GM21717 (cell line): ENCODE measurements around the gene BANF2.
"Not testable (repeated sequence)": the region's sequence is repeated elsewhere in the genome, so short reads cannot be mapped to it uniquely, and the experiment has no call there.

ENCODE experiments used
- ATAC-seq: cut with Tn5 transposase; IDR thresholded peaks from one replicate; pipeline ENCODE4 v1.9.1; 2021; ENCODE audit warnings: mild to moderate bottlenecking, moderate library complexity; ENCODE audit not compliant: unreplicated experiment

The BANF2 gene

GRCh38 chr20:17699931-17700351 is at the start of gene BANF2:
Gene BANF2, plus strand, starts transcription at chr20:17699966. Its CDS starts 25,060 bp downstream, at chr20:17725026.
- no peak for ATAC-seq

GRCh38 chr20:17650301-17651128 is 49.3 kb upstream of the BANF2 start:
- ATAC-seq = no peak

GRCh38 chr20:17651129-17651759 is 48.5 kb upstream of the BANF2 start:
- no peak for ATAC-seq

- ATAC-seq = no peak
Observed at GRCh38 chr20:17651760-17652388, 47.9 kb upstream of the BANF2 start.

- no peak for ATAC-seq
Observed at GRCh38 chr20:17652411-17652810, 47.4 kb upstream of the BANF2 start.

GRCh38 chr20:17653835-17654648 is 45.7 kb upstream of the BANF2 start:
- ATAC-seq = no peak

GRCh38 chr20:17654649-17655285 is 45.0 kb upstream of the BANF2 start:
- no peak for ATAC-seq

- no peak for ATAC-seq
Observed at GRCh38 chr20:17655286-17655651, 44.5 kb upstream of the BANF2 start.

- no peak for ATAC-seq
Observed at GRCh38 chr20:17655865-17656479, 43.8 kb upstream of the BANF2 start.

GRCh38 chr20:17657079-17657825 is 42.5 kb upstream of the BANF2 start:
- no peak for ATAC-seq

GRCh38 chr20:17657898-17658647 is 41.7 kb upstream of the BANF2 start:
- no peak for ATAC-seq

GRCh38 chr20:17658648-17658993 is 41.1 kb upstream of the BANF2 start:
- no peak for ATAC-seq

- ATAC-seq = not testable (repeated sequence)
Observed at GRCh38 chr20:17659344-17659743, 40.4 kb upstream of the BANF2 start.

- no peak for ATAC-seq
Observed at GRCh38 chr20:17659801-17660200, 40.0 kb upstream of the BANF2 start.

- ATAC-seq = no peak
Observed at GRCh38 chr20:17660667-17661066, 39.1 kb upstream of the BANF2 start.

GRCh38 chr20:17661121-17661744 is 38.5 kb upstream of the BANF2 start:
- ATAC-seq = no peak

GRCh38 chr20:17662333-17663039 is 37.3 kb upstream of the BANF2 start:
- no peak for ATAC-seq

GRCh38 chr20:17663040-17663399 is 36.7 kb upstream of the BANF2 start:
- no peak for ATAC-seq
